ENCODE measurements around the gene RUNX2. TPM values are rescaled to one million over a fixed set of nuclear protein-coding genes. Genes with fewer than 3 reads are reported as not detected.

Gene RUNX2
- total and polyA plus RNA-seq, 2 of the 8 experiments (the other 6 are each of a cell fraction or from before 2014, with no cell fraction given), result 0.26 to 1.2 TPM

DNA sequence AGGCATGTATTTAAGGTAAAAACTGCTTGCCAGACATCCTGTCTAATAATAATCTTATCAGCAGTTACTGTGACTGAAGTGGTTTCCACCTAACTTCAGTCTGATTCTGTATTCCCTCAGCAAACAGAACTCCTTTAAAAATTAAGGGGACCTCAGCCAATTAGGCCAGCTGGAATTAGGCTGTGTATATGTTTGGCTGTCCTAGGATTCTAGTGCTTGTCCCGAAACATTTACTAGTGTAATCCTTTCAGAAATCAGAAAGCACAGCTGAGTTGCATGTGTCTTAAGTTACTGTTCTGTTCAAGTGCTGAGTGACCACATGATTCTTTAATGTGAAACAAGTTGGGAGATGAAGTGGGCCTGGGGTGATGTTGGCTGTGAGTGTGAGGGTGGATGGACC is 170.5 kb downstream of the RUNX2 start (continued):
- TF ChIP-seq CBX8 (IDR thresholded peaks at IDR 0.05; ENCODE audit: borderline replicate concordance, low read depth, low read length) (no peak), GABPA (IDR thresholded peaks at IDR 0.05; ENCODE audit: borderline replicate concordance, insufficient read depth, low read length) (no peak), KDM5A (IDR thresholded peaks at IDR 0.05; ENCODE audit: low read length) (no peak), GTF2F1 (IDR thresholded peaks at IDR 0.05; ENCODE audit: borderline replicate concordance, low read depth, low read length) (no peak), TAF7 (optimal IDR thresholded peaks at IDR 0.05; ENCODE audit: borderline replicate concordance, low read depth, low read length) (no peak)

Data from H1 (cell line).